PC-9 (cell line): ENCODE data around the gene SLX9. TPM values are rescaled to one million over a fixed set of nuclear protein-coding genes. Genes with fewer than 3 reads are reported as not detected.

Experiments used
- BruUV-seq: library from RNA; stranded (reverse); fragments of 400-500 nt; replicated peaks from 2 replicates; lab custom pipeline; 2021; lab: Mats Ljungman, UMichigan
- CTCF ChIA-PET: fragments of 300-600 bp; sonication (Branson Sonifier 250); formaldehyde crosslinking; loops from one replicate; lab custom pipeline; 2022; ENCODE audit warnings: antibody characterized with exemption; lab: Charles Lee
- POLR2A ChIA-PET: fragments of 300-600 bp; sonication (Branson Sonifier 250); formaldehyde crosslinking; loops from one replicate; lab custom pipeline; 2022; ENCODE audit warnings: antibody characterized with exemption; ENCODE audit not compliant: unreplicated experiment; lab: Charles Lee
- DNase-seq, 2 experiments: peaks; one replicate each; pipeline versions ENCODE4 v3.0.0 to v3.0.0-alpha.2; 2015 to 2022; ENCODE audit warnings: mixed read lengths in 1 of 2
- H2AFZ ChIP-seq: fragments of 200-600 bp; sonication (generic); 2 replicates; pipeline ENCODE4 v1.8.1; 2017; ENCODE audit warnings: antibody characterized with exemption
- H3F3A ChIP-seq: fragments of 200-600 bp; sonication (generic); 2 replicates; pipeline ENCODE4 v1.8.1; 2017; ENCODE audit warnings: antibody characterized with exemption, mild to moderate bottlenecking, low read depth; ENCODE audit not compliant: insufficient read depth
- H3K27ac ChIP-seq: fragments of 200-600 bp; sonication (generic); 2 replicates; pipeline ENCODE4 v1.6.1; 2016; ENCODE audit warnings: mixed run types
- H3K27me3 ChIP-seq: fragments of 200-600 bp; sonication (generic); 2 replicates; pipeline ENCODE4 v1.6.1; 2016; ENCODE audit warnings: low read depth, mixed run types; ENCODE audit not compliant: insufficient read depth
- H3K36me3 ChIP-seq: fragments of 200-600 bp; sonication (generic); 2 replicates; pipeline ENCODE4 v1.6.1; 2016; ENCODE audit warnings: low read depth, mixed run types
- H3K4me1 ChIP-seq: fragments of 200-600 bp; sonication (generic); replicated peaks from 2 replicates; pipeline ENCODE4 v1.6.1; 2016; ENCODE audit warnings: mixed run types; ENCODE audit not compliant: insufficient read depth
- H3K4me2 ChIP-seq: fragments of 200-600 bp; sonication (generic); 2 replicates; pipeline ENCODE4 v1.6.1; 2017; ENCODE audit warnings: mixed run types
- H3K4me3 ChIP-seq: fragments of 200-600 bp; sonication (generic); 2 replicates; pipeline ENCODE4 v1.6.1; 2016; ENCODE audit warnings: mixed run types
- H3K79me2 ChIP-seq: fragments of 200-600 bp; sonication (generic); 2 replicates; pipeline ENCODE4 v1.6.1; 2017; ENCODE audit warnings: low read depth, mixed run types
- H3K9me2 ChIP-seq: fragments of 200-600 bp; sonication (generic); 2 replicates; pipeline ENCODE4 v1.8.1; 2017; ENCODE audit warnings: mild to moderate bottlenecking; ENCODE audit not compliant: insufficient read depth
- H3K9me3 ChIP-seq: fragments of 200-600 bp; sonication (generic); 2 replicates; pipeline ENCODE4 v1.8.1; 2016; ENCODE audit warnings: low read depth; ENCODE audit not compliant: insufficient read depth
- H4K20me1 ChIP-seq: fragments of 200-600 bp; sonication (generic); 2 replicates; pipeline ENCODE4 v1.8.1; 2017; ENCODE audit not compliant: insufficient read depth
- CTCF ChIP-seq: fragments of 200-600 bp; sonication (generic); conservative IDR thresholded peaks from 2 replicates; pipeline ENCODE4 v1.6.1; 2017; ENCODE audit warnings: mixed run types, antibody characterized with exemption, mild to moderate bottlenecking, moderate library complexity
- EZH2 ChIP-seq: fragments of 200-600 bp; sonication (generic); IDR thresholded peaks from 2 replicates; pipeline ENCODE4 v1.8.0; 2017; ENCODE audit warnings: antibody characterized with exemption, low read depth
- intact Hi-C: fragments of 100-400 bp; cut with micrococcal nuclease; formaldehyde crosslinking; loops from one replicate; pipeline ENCODE4 v1.10.0; 2022; ENCODE audit not compliant: unreplicated experiment
- total RNA-seq: library from RNA; stranded (reverse); gene quantifications from 2 replicates; pipeline ENCODE4 v1.2.3, GENCODE V29; 2021

The SLX9 gene
- total RNA-seq, 1 experiment from 2014 or later, result 22.8 TPM

GRCh38 chr21:45018131-45019075 lies 78.6 kb downstream of the SLX9 start:
- DNase-seq, result no peak
- no peak overlapping the region for H3K27ac ChIP-seq
- no peaks in the 10 kb centered on the region for H4K20me1 ChIP-seq
- no peaks in the 10 kb centered on the region for H3K36me3 ChIP-seq
- H3K27me3 ChIP-seq, result no peaks in the 10 kb centered on the region
- ChIA-PET CTCF (no interaction called here), POLR2A (no interaction called here)
- BruUV-seq, result no TSS peak
- H3K79me2 ChIP-seq, result no peaks in the 10 kb centered on the region
- H3K4me1 ChIP-seq, result peaks cover 9% of the 10 kb centered on the region
- no peak overlapping the region for H3K4me3 ChIP-seq
- H2AFZ ChIP-seq, result no peak overlapping the region
- H3F3A ChIP-seq, result 0 out of 2 replicates have a peak, but pooled peaks cover 3% of the 10 kb centered on the region
- no peak for TF ChIP-seq EZH2
- TF ChIP-seq CTCF, result no peak
- H3K4me2 ChIP-seq, result no peak overlapping the region
- H3K9me2 ChIP-seq, result no peaks in the 10 kb centered on the region
- no peaks in the 10 kb centered on the region for H3K9me3 ChIP-seq
- intact Hi-C loops, result no loop called here

GRCh38 chr21:45019076-45019886 lies 79.5 kb downstream of the SLX9 start:
- no peaks in the 10 kb centered on the region for H4K20me1 ChIP-seq
- no peaks in the 10 kb centered on the region for H3F3A ChIP-seq
- H3K27ac ChIP-seq, result no peak overlapping the region
- H3K79me2 ChIP-seq, result no peaks in the 10 kb centered on the region
- 0 out of 2 replicates have a peak, but pooled peaks cover under 1% of the 10 kb centered on the region for H3K4me1 ChIP-seq
- no peaks in the 10 kb centered on the region for H3K9me2 ChIP-seq
- DNase-seq, result no peak
- no peak for TF ChIP-seq EZH2
- TF ChIP-seq CTCF, result no peak
- no peaks in the 10 kb centered on the region for H3K27me3 ChIP-seq
- POLR2A ChIA-PET, result no interaction called here
- H2AFZ ChIP-seq, result no peak overlapping the region
- no peaks in the 10 kb centered on the region for H3K36me3 ChIP-seq
- CTCF ChIA-PET, result no interaction called here
- H3K9me3 ChIP-seq, result no peaks in the 10 kb centered on the region
- intact Hi-C loops, result no loop called here
- BruUV-seq, result no TSS peak
- H3K4me2 ChIP-seq, result no peak overlapping the region
- H3K4me3 ChIP-seq, result no peak overlapping the region

GRCh38 chr21:45019887-45020537 lies 80.2 kb downstream of the SLX9 start:
- Histone ChIP-seq H4K20me1 (no peaks in the 10 kb centered on the region), H3K36me3 (no peaks in the 10 kb centered on the region), H3K9me2 (no peaks in the 10 kb centered on the region), H3K4me1 (no peaks in the 10 kb centered on the region), H3K27me3 (no peaks in the 10 kb centered on the region), H3K9me3 (no peaks in the 10 kb centered on the region), H3K4me3 (no peak overlapping the region), H3K4me2 (no peak overlapping the region), H3K79me2 (no peaks in the 10 kb centered on the region), H3K27ac (no peak overlapping the region), H3F3A (no peaks in the 10 kb centered on the region), H2AFZ (no peak overlapping the region)
- ChIA-PET POLR2A (no interaction called here), CTCF (no interaction called here)
- intact Hi-C loops, result no loop called here
- DNase-seq, result no peak
- TF ChIP-seq EZH2 (no peak), CTCF (no peak)
- no TSS peak for BruUV-seq
